ENCODE measurements around the gene HOXD3. TPM values are rescaled to one million over a fixed set of nuclear protein-coding genes. Genes with fewer than 3 reads are reported as not detected.

Gene HOXD3
- total RNA-seq, 1 experiment from 2014 or later = not detected

- BruUV-seq (replicated peaks) = no TSS peak
Observed at GRCh38 chr2:176174382-176174823, 17.3 kb downstream of the HOXD3 start.

GRCh38 chr2:176174824-176175708, 18.0 kb downstream of the HOXD3 start:
- Mint-ChIP-seq H3K4me3 (ENCODE audit: low read depth, unreplicated experiment) (no peak overlapping the region), H3K9me3 (ENCODE audit: low read depth, unreplicated experiment) (no peaks in the 10 kb centered on the region), H3K27me3 (ENCODE audit: unreplicated experiment) (peaks cover 14% of the 10 kb centered on the region), H3K36me3 (ENCODE audit: insufficient read depth, unreplicated experiment) (no peaks in the 10 kb centered on the region), H3K27ac (ENCODE audit: unreplicated experiment) (no peak overlapping the region), H3K4me1 (ENCODE audit: low read depth, unreplicated experiment) (peaks cover 11% of the 10 kb centered on the region)
- intact Hi-C loops (cut with micrococcal nuclease; ENCODE audit: unreplicated experiment) = loop anchor here (10.0 kb wide), 1 partner anchor 150 kb away; no protein-coding TSS in a partner anchor
- DNase-seq = no peak
- CTCF ChIA-PET = interaction anchor here (0.5 kb wide), 1 partner anchor 706 kb away, joined by 3 read pairs; no protein-coding TSS in a partner anchor
- TF ChIP-seq CTCF (IDR thresholded peaks at IDR 0.05; ENCODE audit: unreplicated experiment) = no peak
- BruUV-seq (replicated peaks) = no TSS peak

More at GRCh38 chr2:176174382-176174823, 17.3 kb downstream of the HOXD3 start:
- H3K4me1 Mint-ChIP-seq (ENCODE audit: low read depth, unreplicated experiment) = peaks cover 11% of the 10 kb centered on the region
- no peak overlapping the region for H3K27ac Mint-ChIP-seq (ENCODE audit: unreplicated experiment)
- intact Hi-C loops (cut with micrococcal nuclease; ENCODE audit: unreplicated experiment) = loop anchor here (10.0 kb wide), 1 partner anchor 150 kb away; no protein-coding TSS in a partner anchor
- H3K9me3 Mint-ChIP-seq (ENCODE audit: low read depth, unreplicated experiment) = no peaks in the 10 kb centered on the region
- H3K36me3 Mint-ChIP-seq (ENCODE audit: insufficient read depth, unreplicated experiment) = no peaks in the 10 kb centered on the region
- no peak overlapping the region for H3K4me3 Mint-ChIP-seq (ENCODE audit: low read depth, unreplicated experiment)
- peaks cover 8% of the 10 kb centered on the region for H3K27me3 Mint-ChIP-seq (ENCODE audit: unreplicated experiment)
- TF ChIP-seq CTCF (IDR thresholded peaks at IDR 0.05; ENCODE audit: unreplicated experiment) = no peak
- CTCF ChIA-PET = interaction anchor here (0.9 kb wide), 1 partner anchor 380 kb away, joined by 3 read pairs; no protein-coding TSS in a partner anchor
- DNase-seq = no peak

GRCh38 chr2:176175709-176176607, 18.9 kb downstream of the HOXD3 start:
- CTCF ChIA-PET = interaction anchor here (0.6 kb wide), 2 partner anchors 144 to 1386 kb away, joined by 4 to 6 read pairs; no protein-coding TSS in a partner anchor

More at GRCh38 chr2:176175709-176176607, 18.9 kb downstream of the HOXD3 start:
- DNase-seq = no peak
- Mint-ChIP-seq H3K4me1 (ENCODE audit: low read depth, unreplicated experiment) (peaks cover 11% of the 10 kb centered on the region), H3K27me3 (ENCODE audit: unreplicated experiment) (peaks cover 21% of the 10 kb centered on the region), H3K9me3 (ENCODE audit: low read depth, unreplicated experiment) (no peaks in the 10 kb centered on the region), H3K36me3 (ENCODE audit: insufficient read depth, unreplicated experiment) (no peaks in the 10 kb centered on the region), H3K4me3 (ENCODE audit: low read depth, unreplicated experiment) (no peak overlapping the region), H3K27ac (ENCODE audit: unreplicated experiment) (no peak overlapping the region)
- BruUV-seq (replicated peaks) = no TSS peak
- TF ChIP-seq CTCF (IDR thresholded peaks at IDR 0.05; ENCODE audit: unreplicated experiment) = no peak
- intact Hi-C loops (cut with micrococcal nuclease; ENCODE audit: unreplicated experiment) = loop anchor here (10.0 kb wide), 1 partner anchor 149 kb away; no protein-coding TSS in a partner anchor

All from Calu3 (cell line).